Ascending aorta (tissue), 2 donors: ENCODE results near the gene TNXB. TPM values are rescaled to one million over a fixed set of nuclear protein-coding genes. Genes with fewer than 3 reads are reported as not detected.

ENCODE experiments used
- DNase-seq, 2 donors: peaks; one replicate each; pipeline ENCODE4 v3.0.0-alpha.2; 2019; ENCODE audit warnings: low spot score in 2 of 2
- H3K27ac ChIP-seq, 2 donors: fragments of 200-600 bp; sonication (generic); one replicate each; pipeline ENCODE4 v1.5.1; 2016 to 2017; ENCODE audit warnings: mild to moderate bottlenecking in 1 of 2
- H3K27me3 ChIP-seq: fragments of 200-600 bp; sonication (generic); one replicate; pipeline ENCODE4 v1.5.1; 2017
- H3K36me3 ChIP-seq, 2 donors: fragments of 200-600 bp; sonication (generic); one replicate each; pipeline ENCODE4 v1.5.1; 2016
- H3K4me1 ChIP-seq, 2 donors: fragments of 200-600 bp; sonication (generic); one replicate each; pipeline ENCODE4 v1.5.1; 2016 to 2017; ENCODE audit warnings: mild to moderate bottlenecking in 1 of 2
- H3K4me3 ChIP-seq, 2 donors: fragments of 200-600 bp; sonication (generic); one replicate each; pipeline ENCODE4 v1.5.1; 2016 to 2017; ENCODE audit warnings: mild to moderate bottlenecking in 1 of 2
- H3K9me3 ChIP-seq, 2 donors: fragments of 200-600 bp; sonication (generic); one replicate each; pipeline ENCODE4 v1.5.1; 2016
- CTCF ChIP-seq, 3 experiments: fragments of 200-600 bp in 2 of 3; fragments of 450-650 bp in 1 of 3; sonication (generic) in 2 of 3; IDR thresholded peaks; one replicate each; pipeline ENCODE4 v1.5.1; 2016 to 2019; ENCODE audit warnings: antibody characterized with exemption in 3 of 3, mild to moderate bottlenecking in 1 of 3, moderate library complexity in 1 of 3
- intact Hi-C: fragments of 100-400 bp; cut with DNase I; formaldehyde crosslinking; loops from one replicate; pipeline ENCODE4 v1.15.1; 2023
- total RNA-seq: library from RNA; depleted of rRNA; stranded (reverse); fragments of >200 nt; gene quantifications from one replicate; pipeline ENCODE4 v1.1.0, GENCODE V29; 2016

TNXB gene
- 493 TPM for total RNA-seq

DNA sequence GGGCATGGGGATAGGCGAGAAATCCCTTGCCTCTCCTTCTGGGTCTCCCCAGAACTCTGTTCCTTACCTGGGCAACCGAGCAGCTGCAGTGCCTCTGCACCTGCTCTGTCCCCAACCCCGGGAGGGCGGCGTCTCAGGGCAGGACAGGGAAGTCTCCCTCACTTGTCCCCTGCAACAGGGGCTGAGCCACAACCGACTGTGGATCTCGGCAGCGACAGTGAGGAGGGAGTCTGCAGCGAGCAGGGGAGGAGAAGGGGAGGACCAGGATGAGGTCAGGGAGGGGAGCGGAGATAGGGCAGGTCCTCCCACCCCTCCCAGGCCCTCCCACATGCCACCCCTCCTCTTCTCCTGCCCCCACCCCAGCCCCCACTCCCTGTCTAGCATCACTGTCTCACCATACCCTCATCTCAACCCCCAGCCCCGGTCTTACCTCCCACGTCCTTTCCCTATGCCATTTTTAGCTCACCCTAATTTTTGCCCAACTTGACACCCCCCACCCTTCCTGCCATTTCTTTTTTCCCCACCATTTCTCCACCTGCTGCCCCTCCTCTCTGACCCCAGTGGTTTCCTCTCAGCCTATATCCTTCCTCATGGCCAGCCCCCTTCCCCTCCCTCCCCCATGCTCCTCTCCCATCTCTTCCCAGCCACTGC lies at the start of gene TNXB:
Gene TNXB, minus strand, starts transcription at position 225 of the 651 bp plus-strand sequence. CDS start 11,140 bp downstream, outside the sequence.
- H3K27me3 ChIP-seq = no peaks in the 10 kb centered on the region
- peaks cover 14 to 59% of the 10 kb centered on the region in 2 donors for H3K4me1 ChIP-seq
- no peaks in the 10 kb centered on the region for H3K36me3 ChIP-seq
- DNase-seq = no peak
- intact Hi-C loops = no loop called here
- H3K4me3 ChIP-seq = peak within 1 kb of the TSS; percentile 42 to 58
- TF ChIP-seq CTCF (IDR thresholded peaks at IDR 0.05) = no peak
- peak within 1 kb of the TSS; percentile 68 to 81 for H3K27ac ChIP-seq
- no peaks in the 10 kb centered on the region for H3K9me3 ChIP-seq

DNA sequence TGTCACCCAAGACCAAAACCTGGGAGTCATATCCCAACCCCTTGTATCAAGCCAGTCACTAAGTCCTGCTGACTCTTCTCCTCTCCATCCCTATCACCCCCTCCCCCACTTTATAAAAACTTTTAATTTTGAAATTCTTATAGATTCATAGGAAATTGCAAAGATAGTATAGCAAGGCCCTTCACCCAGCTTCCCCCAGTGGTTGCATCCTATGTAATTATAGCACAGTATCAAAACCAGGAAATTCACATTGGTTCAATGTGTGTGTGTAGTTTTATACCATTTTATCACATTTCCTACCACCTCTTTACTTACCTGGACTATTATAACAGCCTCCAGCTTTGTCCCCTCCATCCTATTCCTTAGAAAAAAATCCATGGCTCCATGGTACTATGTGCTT lies 48.9 kb upstream of the TNXB start:
- intact Hi-C loops = loop anchor here (10.0 kb wide), 2 partner anchors 113 to 423 kb away; partner anchors contain the start of gene CLIC1
- TF ChIP-seq CTCF (IDR thresholded peaks at IDR 0.05) = no peak
- H3K36me3 ChIP-seq = peaks cover 29 to 32% of the 10 kb centered on the region in 2 donors
- DNase-seq = no peak
- H3K4me3 ChIP-seq = no peak overlapping the region
- no peaks in the 10 kb centered on the region for H3K9me3 ChIP-seq
- H3K4me1 ChIP-seq = peaks cover 4 to 9% of the 10 kb centered on the region in 2 donors
- H3K27ac ChIP-seq = no peak overlapping the region
- no peaks in the 10 kb centered on the region for H3K27me3 ChIP-seq

GRCh38 chr6:32156891-32157290 lies 47.8 kb upstream of the TNXB start:
- H3K4me1 ChIP-seq = peaks cover 4 to 18% of the 10 kb centered on the region in 2 donors
- no peak overlapping the region for H3K4me3 ChIP-seq
- no peaks in the 10 kb centered on the region for H3K27me3 ChIP-seq
- peaks cover 24 to 25% of the 10 kb centered on the region in 2 donors for H3K36me3 ChIP-seq
- DNase-seq = no peak
- no peak overlapping the region for H3K27ac ChIP-seq
- no peaks in the 10 kb centered on the region for H3K9me3 ChIP-seq
- intact Hi-C loops = loop anchor here (10.0 kb wide), 2 partner anchors 112 to 422 kb away; partner anchors contain the start of gene CLIC1
- TF ChIP-seq CTCF (IDR thresholded peaks at IDR 0.05) = no peak

- intact Hi-C loops = loop anchor here (1.0 to 10.0 kb wide), 6 partner anchors 35 to 420 kb away; partner anchors contain the start of genes CLIC1, NELFE and SKIC2
- Histone ChIP-seq H3K9me3 (no peaks in the 10 kb centered on the region), H3K4me1 (peaks cover 12 to 27% of the 10 kb centered on the region in 2 donors), H3K27me3 (no peaks in the 10 kb centered on the region), H3K36me3 (peaks cover 21 to 24% of the 10 kb centered on the region in 2 donors), H3K4me3 (peak overlapping the region; percentile 79 to 86), H3K27ac (peak overlapping the region; percentile 90 to 96)
- DNase-seq = peak in 1 of 2 donors; percentile 84
- TF ChIP-seq CTCF (IDR thresholded peaks at IDR 0.05) = peak; percentile 45 to 74 (median 72)
These were observed 45.5 kb upstream of the TNXB start for GRCh38 chr6:32154514-32155161.

GRCh38 chr6:32153564-32154513 lies 44.7 kb upstream of the TNXB start, which contains the start of gene PPT2:
PPT2 (plus strand) TSS chr6:32154141; CDS start chr6:32154595, 454 bp downstream.
- Histone ChIP-seq H3K4me3 (peak within 1 kb of the TSS; percentile 79 to 86), H3K27me3 (no peaks in the 10 kb centered on the region), H3K36me3 (peaks cover 25 to 29% of the 10 kb centered on the region in 2 donors), H3K27ac (peak within 1 kb of the TSS; percentile 90 to 96), H3K9me3 (no peaks in the 10 kb centered on the region), H3K4me1 (peaks cover 12 to 27% of the 10 kb centered on the region in 2 donors)
- peak in 1 of 3 experiments; percentile 21 for TF ChIP-seq CTCF (IDR thresholded peaks at IDR 0.05)
- peak; percentile 70 to 96 for DNase-seq
- intact Hi-C loops = loop anchor here (1.0 to 10.0 kb wide), 8 partner anchors 22 to 419 kb away; partner anchors contain the start of genes AGPAT1, CLIC1, FKBPL and NELFE
